GM18951 (cell line): ENCODE measurements around the gene BCAS3.

Experiments
- POLR2A ChIP-seq: IDR thresholded peaks from 4 replicates; pipeline ENCODE4 v1.6.1; 2011; ENCODE audit warnings: mild to moderate bottlenecking; ENCODE audit not compliant: insufficient read length, insufficient read depth; ENCODE audit errors: extremely low read depth
- in situ Hi-C: fragments of 300-500 bp; cut with MboI; formaldehyde crosslinking; loops from one replicate; pipeline ENCODE4 v1.12.0; 2022; ENCODE audit warnings: low sequenced_read_pairs, mixed read lengths, inconsistent platforms; ENCODE audit not compliant: unreplicated experiment

Gene BCAS3

DNA sequence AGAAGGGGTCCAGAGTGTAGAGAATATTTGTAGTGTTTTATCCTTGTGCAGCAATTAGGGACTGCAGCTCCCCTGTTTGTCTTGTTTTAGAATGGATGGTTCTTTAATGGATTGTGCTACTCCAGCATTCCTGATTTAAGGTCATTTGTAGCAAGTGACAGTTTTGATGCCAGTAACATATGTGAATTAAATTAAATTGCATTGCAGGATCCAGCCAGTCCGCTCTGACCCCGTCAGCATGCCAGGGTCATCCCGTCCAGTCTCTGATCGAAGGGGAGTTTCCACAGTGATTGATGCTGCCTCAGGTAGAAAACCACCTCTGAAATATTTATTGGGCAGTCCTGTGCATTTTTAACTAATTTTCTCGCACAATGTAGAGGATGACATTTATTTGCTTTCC is 406.6 kb downstream of the BCAS3 start:
- no peak for TF ChIP-seq POLR2A
- in situ Hi-C loops, result no loop called here

DNA sequence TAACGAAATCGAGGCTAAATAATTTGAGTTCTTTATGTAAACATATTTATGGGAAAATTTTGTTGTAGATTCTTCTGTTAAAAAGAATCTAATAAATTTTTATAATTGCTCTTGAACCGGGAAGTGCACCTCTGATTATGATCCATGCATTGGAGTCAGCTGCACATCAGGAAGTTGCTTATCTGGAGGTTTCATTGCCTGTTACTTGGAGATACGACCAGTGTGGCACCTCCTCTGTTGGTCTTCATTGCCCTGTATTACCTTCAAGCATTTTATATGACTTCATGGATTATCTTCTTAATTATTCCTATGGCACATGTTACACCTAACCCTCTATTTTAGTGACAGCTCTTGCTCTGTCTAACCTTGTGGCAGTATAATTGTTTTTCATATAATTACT is 409.4 kb downstream of the BCAS3 start:
- TF ChIP-seq POLR2A, result no peak
- in situ Hi-C loops, result no loop called here

DNA sequence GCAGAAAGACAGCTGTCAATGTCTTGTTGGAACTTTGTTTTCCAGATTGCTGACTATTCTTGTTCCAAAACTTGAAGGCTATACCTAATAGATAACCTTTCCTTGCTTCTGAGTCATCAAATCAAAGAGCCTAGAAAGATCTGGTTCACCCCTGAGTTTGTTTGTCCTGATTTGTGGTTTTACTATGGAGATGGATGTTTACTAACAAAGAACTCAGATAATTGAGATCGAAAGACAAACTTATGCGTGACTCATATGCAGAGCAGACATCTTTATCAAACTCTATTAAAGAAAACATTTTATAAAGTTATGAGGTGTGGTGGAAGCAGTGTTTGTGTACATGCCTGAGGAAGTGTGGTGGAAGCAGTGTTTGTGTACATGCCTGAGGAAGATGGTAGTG is 410.9 kb downstream of the BCAS3 start:
- no peak for TF ChIP-seq POLR2A
- in situ Hi-C loops, result no loop called here

DNA sequence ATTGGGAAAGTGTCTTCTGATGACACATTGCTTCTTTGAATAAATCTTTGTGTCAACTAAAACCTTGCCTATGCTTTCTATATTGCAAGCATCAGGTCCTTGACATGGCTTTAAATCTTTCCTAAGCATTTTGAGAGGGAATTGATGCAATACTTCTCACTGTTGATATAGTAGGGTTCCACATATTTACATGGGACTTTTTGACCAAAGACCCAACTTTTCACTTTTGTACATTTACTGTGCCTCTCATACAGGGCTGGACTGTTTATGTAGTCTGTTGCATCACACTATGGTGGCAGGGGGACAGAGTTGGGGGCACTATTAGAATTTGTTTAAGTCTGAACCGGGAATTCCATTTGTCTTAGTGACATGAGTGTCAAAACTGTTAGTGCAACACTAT is 413.4 kb downstream of the BCAS3 start:
- no peak for TF ChIP-seq POLR2A

DNA sequence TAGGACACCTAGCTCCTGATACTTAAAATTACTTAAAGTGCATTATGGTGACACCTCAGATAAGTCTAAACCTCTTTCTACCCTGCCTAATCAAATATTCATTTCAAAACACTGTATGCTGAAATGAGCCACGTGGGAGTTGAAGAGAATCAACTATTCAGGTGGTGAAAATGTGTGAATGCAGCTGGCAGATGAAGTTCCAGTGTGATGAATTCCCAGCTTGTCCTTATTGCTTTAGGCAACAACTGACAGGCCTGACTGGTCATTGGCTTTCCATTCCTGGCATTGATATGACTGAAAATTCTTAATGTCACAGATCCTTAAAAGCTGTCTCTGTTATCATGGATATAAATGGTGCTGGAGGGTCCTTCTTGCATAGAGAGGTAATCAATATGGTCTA is 420.1 kb downstream of the BCAS3 start:
- in situ Hi-C loops, result no loop called here
- TF ChIP-seq POLR2A, result no peak

More for the DNA sequence above, 413.4 kb downstream of the BCAS3 start:
- in situ Hi-C loops, result no loop called here

DNA sequence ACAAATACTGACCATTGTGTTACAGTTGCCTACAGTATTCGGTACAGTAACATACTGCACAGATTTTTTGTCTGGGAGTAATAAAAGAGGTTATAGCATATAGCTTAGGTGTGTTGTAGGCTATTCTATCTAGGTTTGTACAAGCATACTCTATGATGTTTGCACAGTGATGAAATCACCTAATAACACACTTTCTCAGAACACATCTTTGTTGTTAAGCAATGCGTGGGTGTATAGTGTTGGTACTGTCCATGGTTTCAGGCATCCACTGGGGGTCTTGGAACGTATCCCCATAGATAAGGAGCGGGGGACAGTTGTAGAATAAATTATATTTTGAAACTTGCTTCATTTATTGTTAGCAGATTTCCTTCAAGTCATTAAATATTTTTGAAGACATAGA is 428.7 kb downstream of the BCAS3 start:
- in situ Hi-C loops, result no loop called here

DNA sequence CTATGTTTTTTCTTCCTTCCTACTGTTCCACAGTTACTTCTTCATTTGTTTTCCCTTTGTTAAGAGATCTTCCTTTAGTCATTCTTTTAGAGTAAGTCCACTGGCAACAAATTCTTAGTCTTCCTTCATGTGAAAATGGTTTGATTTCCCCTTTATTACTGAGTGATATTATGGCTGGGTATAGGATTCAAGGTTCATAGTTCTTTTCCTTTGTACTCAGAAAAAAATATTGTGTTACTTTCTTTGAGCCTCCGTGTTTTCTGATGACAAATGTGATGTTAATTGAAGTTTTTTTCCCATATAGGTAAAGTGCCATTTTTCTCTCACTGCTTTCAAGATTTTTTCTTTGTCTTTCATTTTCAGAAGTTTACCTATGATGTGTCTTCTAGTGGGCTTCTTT is 438.9 kb downstream of the BCAS3 start:
- in situ Hi-C loops, result no loop called here
- no peak for TF ChIP-seq POLR2A

More for the DNA sequence above, 428.7 kb downstream of the BCAS3 start:
- TF ChIP-seq POLR2A, result no peak

DNA sequence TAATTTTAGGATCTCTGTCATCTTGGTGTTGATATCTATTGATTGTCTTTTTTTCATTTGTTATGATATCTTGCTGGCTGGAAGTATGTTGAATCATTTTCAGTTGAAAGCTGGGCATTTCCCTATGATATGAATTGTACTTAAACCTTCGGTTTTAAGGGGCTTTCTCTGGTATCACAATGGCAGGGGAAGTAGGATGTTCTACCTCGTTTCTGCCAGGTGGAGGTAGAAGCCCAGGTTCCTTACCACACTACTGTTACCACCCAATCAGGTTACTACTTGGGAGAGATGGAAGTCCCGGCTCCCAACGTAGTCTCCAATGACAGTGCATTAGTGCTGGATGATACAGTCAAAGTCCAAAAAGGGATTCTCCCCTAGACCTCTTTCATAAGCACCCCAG is 440.3 kb downstream of the BCAS3 start:
- no peak for TF ChIP-seq POLR2A
- in situ Hi-C loops, result no loop called here

DNA sequence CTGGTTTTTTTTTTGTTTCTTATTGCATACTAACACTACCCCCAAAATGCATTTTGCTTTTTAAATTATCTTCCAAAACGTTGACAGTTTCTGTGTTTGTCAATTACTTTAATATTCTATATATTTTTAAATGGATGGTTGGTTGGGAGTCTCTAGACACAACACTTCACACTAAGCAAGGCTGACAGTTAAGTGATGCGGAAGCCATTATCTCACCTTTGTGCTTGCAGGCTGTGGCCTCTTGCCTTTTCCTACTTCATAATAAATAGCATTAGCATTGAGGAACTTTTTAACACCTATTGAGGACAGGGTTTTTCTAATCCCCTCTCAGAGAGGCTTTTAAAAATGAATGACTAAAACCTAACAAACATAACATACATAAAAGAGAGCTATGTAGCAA is 441.2 kb downstream of the BCAS3 start:
- in situ Hi-C loops, result no loop called here
- TF ChIP-seq POLR2A, result no peak

DNA sequence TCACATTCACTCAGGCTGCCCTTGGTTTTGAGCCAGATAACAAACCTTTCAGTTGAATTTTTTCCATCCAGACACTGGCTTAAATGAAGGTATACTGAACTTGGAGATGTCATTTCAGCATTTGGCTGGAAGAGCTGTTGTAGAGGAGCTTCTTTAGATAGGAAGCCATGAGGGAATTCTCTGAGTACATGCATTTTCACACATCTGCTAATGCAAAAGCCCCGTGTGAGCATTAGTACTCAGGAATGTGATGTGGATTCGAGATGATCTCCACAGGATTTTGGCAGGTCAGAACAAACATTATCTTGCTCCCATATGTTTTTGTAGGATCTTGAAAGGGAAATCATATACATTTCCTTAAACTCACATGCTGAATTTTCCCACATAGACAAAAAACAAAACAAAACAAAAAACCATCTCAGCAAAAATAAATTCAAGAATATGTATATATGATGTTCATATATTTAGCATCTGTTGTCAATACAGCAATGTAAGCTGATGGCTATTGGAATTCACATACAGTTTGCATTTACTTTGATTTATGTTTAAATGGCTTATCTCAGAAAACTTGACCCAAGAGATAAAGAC is 444.8 kb downstream of the BCAS3 start:
- in situ Hi-C loops, result no loop called here
- TF ChIP-seq POLR2A, result no peak

DNA sequence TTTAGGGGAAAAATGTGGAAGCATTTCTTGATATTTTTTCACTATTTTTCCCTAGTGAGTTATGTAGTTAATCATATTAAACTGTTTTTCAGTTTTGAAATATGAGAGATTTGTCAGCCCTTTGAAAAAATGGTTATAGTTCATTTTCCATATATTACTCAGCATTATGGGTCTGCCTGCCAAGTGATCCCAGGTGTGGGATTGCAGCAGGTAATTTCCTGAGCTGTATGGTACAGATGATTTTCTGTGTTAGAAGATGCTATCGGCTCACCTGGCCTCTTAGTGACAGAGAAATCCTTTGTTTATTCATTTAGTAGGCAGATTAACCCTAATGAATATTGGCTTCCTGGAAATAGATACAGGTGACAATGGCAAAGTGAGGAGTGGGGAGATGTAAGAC is 446.9 kb downstream of the BCAS3 start:
- TF ChIP-seq POLR2A, result no peak
- in situ Hi-C loops, result no loop called here

DNA sequence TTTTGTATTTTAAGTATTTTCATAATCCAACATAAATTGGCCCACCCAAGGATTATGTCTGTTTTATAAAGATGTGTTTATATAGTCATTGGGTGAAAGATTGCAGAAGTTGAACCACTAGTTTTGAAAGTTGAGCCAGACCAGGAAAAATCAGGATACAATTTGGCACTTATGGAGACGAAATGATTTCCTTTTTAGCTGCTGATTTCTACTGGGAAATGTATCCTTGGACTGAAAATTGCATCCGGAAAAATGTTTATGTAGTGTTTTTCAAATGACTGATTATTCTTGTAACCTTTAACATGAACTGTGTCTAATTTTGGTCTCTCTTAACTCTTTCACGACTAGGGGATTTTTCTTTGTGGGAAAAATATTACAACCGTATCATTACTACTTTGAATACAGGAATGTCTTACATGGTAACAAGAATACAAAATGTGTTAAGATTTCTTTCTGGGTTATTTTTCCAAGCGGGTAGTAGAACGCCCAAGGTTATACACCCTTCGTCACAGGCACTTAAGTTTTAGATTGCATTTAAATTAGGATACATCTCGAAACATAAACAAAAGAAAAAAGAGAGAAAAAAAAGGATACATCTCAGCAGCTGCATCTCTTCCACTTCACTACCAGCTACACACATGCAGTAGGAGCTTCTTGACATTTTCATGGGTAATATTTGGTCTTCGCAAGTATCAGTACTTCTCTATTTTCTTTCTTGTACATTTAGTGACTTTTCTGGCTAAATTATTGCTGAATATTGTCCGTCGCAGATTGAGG is 449.0 kb downstream of the BCAS3 start:
- in situ Hi-C loops, result no loop called here

DNA sequence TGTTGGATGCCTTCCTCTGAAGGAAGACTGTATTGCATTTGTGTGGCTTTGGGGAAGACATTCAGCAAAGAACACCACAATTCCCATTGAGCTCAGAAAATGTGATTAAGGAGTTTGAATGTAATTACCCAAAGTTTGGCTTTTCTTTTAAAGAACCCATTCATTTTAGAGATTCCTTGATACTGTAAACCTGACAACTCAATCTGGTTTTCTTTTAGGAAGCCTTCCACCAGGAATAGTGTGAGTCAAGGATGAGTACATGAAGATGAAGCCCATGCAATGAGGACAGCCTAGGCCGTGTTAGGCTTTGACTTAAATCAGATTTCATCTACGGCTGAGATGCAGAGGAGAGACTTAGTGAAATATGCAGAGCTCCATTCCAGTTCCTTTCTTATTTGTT is 450.3 kb downstream of the BCAS3 start:
- in situ Hi-C loops, result no loop called here
- no peak for TF ChIP-seq POLR2A

More for the DNA sequence above, 449.0 kb downstream of the BCAS3 start:
- no peak for TF ChIP-seq POLR2A

DNA sequence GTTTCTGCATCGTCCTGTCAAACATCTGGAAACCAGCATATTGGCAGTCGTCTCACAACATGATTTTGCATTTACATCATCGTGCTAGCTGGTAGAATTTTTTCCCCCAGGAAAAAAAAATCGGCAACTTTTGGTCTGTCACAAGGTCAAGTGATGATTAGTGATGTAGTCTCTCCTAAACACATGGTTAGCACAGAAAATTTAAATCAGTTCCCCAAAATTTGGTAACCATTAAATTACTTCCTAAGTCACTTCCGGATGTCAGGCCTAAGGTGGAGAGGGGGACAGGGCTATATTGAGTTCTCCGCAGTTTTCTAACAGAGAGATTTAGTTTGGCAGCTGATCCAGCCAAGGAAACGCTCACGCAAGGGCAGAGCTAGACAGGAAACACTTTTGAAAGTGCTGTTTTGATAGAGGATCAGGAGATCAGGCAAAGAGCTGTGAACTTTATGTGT is 451.0 kb downstream of the BCAS3 start:
- TF ChIP-seq POLR2A, result no peak
- in situ Hi-C loops, result no loop called here
